Activated CD4-positive, alpha-beta memory T cell treated with anti-CD3 and anti-CD28 coated beads for 36 hours (primary cell): ENCODE data around the gene ATXN7L2. TPM values are rescaled to one million over a fixed set of nuclear protein-coding genes. Genes with fewer than 3 reads are reported as not detected.
"Not testable (repeated sequence)": the region's sequence is repeated elsewhere in the genome, so short reads cannot be mapped to it uniquely, and the experiment has no call there.

ENCODE experiments used
- CTCF ChIA-PET: fragments of 350-600 bp; sonication (Branson Sonifier 250); formaldehyde crosslinking; loops from one replicate; lab custom pipeline; 2021; ENCODE audit warnings: antibody characterized with exemption, inconsistent platforms; lab: Charles Lee
- POLR2A ChIA-PET: fragments of 350-600 bp; sonication (Branson Sonifier 250); formaldehyde crosslinking; loops from one replicate; lab custom pipeline; 2021; ENCODE audit warnings: antibody characterized with exemption; lab: Charles Lee
- DNase-seq: peaks from one replicate; pipeline ENCODE4 v3.0.0-alpha.2; 2020
- H3K27ac Mint-ChIP-seq: one replicate; pipeline ENCODE4 v1.8.0; 2021; ENCODE audit warnings: mixed read lengths
- H3K27me3 Mint-ChIP-seq: one replicate; pipeline ENCODE4 v1.8.0; 2021; ENCODE audit warnings: mixed read lengths
- H3K36me3 Mint-ChIP-seq: one replicate; pipeline ENCODE4 v1.8.0; 2021; ENCODE audit warnings: mixed read lengths
- H3K4me1 Mint-ChIP-seq: one replicate; pipeline ENCODE4 v1.8.0; 2021; ENCODE audit warnings: low read depth, mixed read lengths
- H3K4me3 Mint-ChIP-seq: one replicate; pipeline ENCODE4 v1.8.0; 2021; ENCODE audit warnings: mild to moderate bottlenecking, mixed read lengths
- H3K9me3 Mint-ChIP-seq: one replicate; pipeline ENCODE4 v1.8.0; 2021; ENCODE audit warnings: mixed read lengths
- intact Hi-C: fragments of 100-400 bp; cut with micrococcal nuclease; formaldehyde crosslinking; loops from one replicate; pipeline ENCODE4 v1.15.1; 2023
- total RNA-seq, 2 experiments: library from RNA; stranded (reverse); gene quantifications; one replicate each; pipeline ENCODE4 v1.2.3, GENCODE V29; 2021

Gene ATXN7L2
- total RNA-seq, 2 experiments from 2014 or later, result 10.7 to 11.1 TPM

DNA sequence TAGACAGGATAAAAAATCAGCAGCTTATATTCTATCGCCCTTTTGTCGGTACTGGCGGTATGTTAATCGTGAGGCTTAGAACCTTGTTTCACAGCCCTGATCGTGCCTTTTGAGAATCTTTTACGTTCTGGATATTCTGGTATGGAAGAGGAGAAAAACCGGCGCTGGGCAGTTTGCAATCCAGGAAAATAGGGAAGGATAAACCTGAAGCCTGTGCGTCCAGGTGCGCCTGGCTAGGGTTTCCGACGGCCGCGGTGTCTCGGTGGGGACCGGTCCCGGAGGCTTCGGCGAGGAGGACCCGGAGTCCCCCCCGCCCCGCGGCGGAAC, 17.6 kb upstream of the ATXN7L2 start:
- intact Hi-C loops, result loop anchor here (5.0 kb wide), 1 partner anchor 39 kb away; the partner anchor contains the start of gene PSMA5
- Mint-ChIP-seq H3K36me3 (no peaks in the 10 kb centered on the region), H3K27ac (no peak overlapping the region), H3K4me3 (no peak overlapping the region), H3K4me1 (peaks cover 3% of the 10 kb centered on the region), H3K9me3 (no peaks in the 10 kb centered on the region), H3K27me3 (peaks cover 50% of the 10 kb centered on the region)
- no peak for DNase-seq
- ChIA-PET CTCF (no interaction called here), POLR2A (no interaction called here)

DNA sequence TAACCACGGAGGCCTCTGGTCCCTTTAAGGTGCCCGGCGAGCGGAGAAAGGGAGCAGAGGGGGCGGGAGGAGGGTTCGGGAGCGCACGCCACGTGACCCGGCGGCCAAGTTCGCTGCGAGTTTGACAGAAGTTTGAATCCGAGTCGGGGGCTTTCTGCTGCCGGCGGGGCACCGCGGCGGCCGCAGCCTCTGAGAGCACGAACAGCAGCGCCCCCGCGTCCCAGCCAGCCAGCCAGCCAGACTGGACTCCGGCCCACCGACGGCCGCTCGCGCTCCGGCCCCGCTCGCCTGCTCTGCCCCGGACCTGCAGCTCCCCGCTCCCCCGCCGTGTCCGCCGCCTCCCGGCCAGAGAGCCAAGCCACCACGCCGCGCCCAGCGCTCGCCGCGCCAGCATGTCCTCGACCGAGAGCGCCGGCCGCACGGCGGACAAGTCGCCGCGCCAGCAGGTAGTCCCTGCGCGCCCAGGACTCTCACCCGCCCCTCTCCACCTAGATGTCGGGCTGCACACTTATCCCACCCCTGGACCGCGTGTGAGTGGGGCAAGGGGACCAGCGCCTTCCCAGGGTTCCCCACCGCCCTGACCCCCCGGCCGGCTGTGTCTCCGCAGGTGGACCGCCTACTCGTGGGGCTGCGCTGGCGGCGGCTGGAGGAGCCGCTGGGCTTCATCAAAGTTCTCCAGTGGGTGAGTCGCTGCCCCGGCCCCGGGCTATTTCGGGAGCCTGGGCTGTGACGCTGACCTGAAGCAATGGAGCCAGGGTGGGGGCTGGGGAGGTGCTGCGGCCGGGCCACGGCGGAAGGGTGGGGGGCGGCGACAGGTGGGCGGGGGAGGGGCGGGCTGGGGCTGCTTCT, 17.0 kb upstream of the ATXN7L2 start, which contains the start of gene SYPL2:
Gene SYPL2, plus strand, starts transcription at position 95 of the 849 bp plus-strand sequence. Its CDS starts 298 bp downstream, at position 393.
- CTCF ChIA-PET, result no interaction called here
- POLR2A ChIA-PET, result no interaction called here

DNA sequence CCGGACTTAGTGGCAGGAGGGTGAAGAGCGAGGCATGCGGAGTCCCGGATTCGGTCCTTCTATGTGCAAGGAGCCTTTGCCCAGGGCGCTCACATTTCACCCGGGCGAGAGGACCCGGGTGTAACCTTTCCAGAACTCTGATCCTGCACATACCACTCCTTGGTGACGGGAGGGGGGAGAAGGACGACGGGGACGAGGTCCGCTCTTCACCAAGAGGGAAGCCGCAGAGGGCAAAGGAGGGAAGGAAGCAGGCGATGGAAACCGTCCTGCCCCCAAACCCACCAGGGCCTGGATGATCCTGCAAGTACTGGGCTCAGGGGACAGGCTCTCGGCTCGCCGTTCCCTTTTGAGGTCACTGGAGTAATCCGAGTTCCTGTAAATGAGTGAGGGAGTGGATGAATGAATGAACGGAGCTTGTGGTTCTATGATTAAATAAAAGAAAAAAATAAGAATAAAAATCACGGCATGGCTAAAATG, 16.4 kb upstream of the ATXN7L2 start:
- Mint-ChIP-seq H3K4me1 (peaks cover 3% of the 10 kb centered on the region), H3K27ac (no peak overlapping the region), H3K27me3 (peaks cover 50% of the 10 kb centered on the region), H3K4me3 (no peak overlapping the region), H3K36me3 (no peaks in the 10 kb centered on the region), H3K9me3 (no peaks in the 10 kb centered on the region)
- POLR2A ChIA-PET, result interaction anchor here (0.7 kb wide), 1 partner anchor 17 kb away, joined by 3 read pairs; the partner anchor contains the start of gene ATXN7L2
- DNase-seq, result no peak
- CTCF ChIA-PET, result interaction anchor here (0.6 to 1.2 kb wide), 2 partner anchors 27 to 62 kb away, joined by 3 read pairs; partner anchors contain the start of gene CYB561D1
- intact Hi-C loops, result loop anchor here (5.0 kb wide), 1 partner anchor 40 kb away; the partner anchor contains the start of gene PSMA5

More for the DNA sequence above, 17.0 kb upstream of the ATXN7L2 start, which contains the start of gene SYPL2:
- H3K27ac Mint-ChIP-seq, result no peak within 1 kb of the TSS
- H3K9me3 Mint-ChIP-seq, result no peaks in the 10 kb centered on the region
- peak; percentile 34 for DNase-seq
- intact Hi-C loops, result loop anchor here (5.0 kb wide), 1 partner anchor 39 kb away; the partner anchor contains the start of gene PSMA5
- H3K4me3 Mint-ChIP-seq, result peak within 1 kb of the TSS; percentile 32
- H3K27me3 Mint-ChIP-seq, result peaks cover 48% of the 10 kb centered on the region
- H3K4me1 Mint-ChIP-seq, result peaks cover 3% of the 10 kb centered on the region
- H3K36me3 Mint-ChIP-seq, result no peaks in the 10 kb centered on the region

DNA sequence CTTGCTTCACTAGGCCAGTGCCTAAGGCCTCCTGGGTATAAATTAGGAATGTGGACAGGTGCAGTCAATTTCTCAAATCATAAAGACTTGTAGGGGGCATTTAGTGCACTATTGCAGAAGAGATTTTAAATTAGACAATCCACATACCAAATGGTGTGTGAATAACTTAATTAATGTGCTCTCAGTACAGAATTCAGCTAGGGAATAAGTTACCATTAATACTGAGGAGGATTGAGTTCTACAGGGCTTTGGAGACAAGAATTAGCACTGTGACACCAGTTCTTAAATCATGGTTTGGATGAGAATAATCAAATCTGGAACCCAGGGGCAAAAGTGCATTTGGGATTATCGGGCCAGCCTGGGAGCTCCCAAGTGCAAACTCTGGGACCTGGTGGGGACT, 15.6 kb upstream of the ATXN7L2 start:
- no peaks in the 10 kb centered on the region for H3K36me3 Mint-ChIP-seq
- ChIA-PET POLR2A (interaction anchor here (0.7 to 0.8 kb wide), 2 partner anchors 15 to 16 kb away, joined by 3 read pairs; partner anchors contain the start of gene ATXN7L2), CTCF (interaction anchor here (0.6 to 1.2 kb wide), 2 partner anchors 26 to 62 kb away, joined by 3 read pairs; partner anchors contain the start of gene CYB561D1)
- no peak overlapping the region for H3K27ac Mint-ChIP-seq
- H3K27me3 Mint-ChIP-seq, result peaks cover 47% of the 10 kb centered on the region
- no peaks in the 10 kb centered on the region for H3K9me3 Mint-ChIP-seq
- DNase-seq, result no peak
- peaks cover 3% of the 10 kb centered on the region for H3K4me1 Mint-ChIP-seq
- no peak overlapping the region for H3K4me3 Mint-ChIP-seq
- intact Hi-C loops, result loop anchor here (5.0 kb wide), 1 partner anchor 41 kb away; the partner anchor contains the start of gene PSMA5

DNA sequence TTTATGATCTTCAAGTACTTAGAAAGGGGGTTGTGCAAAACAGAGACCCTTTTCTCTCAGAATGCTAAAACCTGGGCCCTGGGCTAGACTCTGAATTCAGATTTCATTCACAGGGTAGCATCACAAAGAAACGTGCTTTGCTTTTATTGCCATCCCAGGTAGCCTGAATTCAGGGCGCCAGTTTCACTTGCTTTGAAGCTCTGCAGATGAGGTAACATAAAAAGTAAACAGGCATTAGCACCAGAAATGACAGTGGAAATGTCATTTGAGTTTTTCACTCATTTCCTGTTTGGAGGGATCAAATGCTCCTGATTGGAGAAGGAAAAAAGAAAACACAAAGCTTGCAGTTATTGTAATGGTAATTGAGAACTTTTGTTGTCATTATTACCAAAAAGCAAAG, 14.8 kb upstream of the ATXN7L2 start:
- Mint-ChIP-seq H3K4me3 (no peak overlapping the region), H3K27ac (no peak overlapping the region), H3K27me3 (peaks cover 44% of the 10 kb centered on the region), H3K4me1 (peaks cover 3% of the 10 kb centered on the region), H3K36me3 (no peaks in the 10 kb centered on the region), H3K9me3 (no peaks in the 10 kb centered on the region)
- no peak for DNase-seq
- POLR2A ChIA-PET, result interaction anchor here (0.6 to 0.8 kb wide), 2 partner anchors 14 to 255 kb away, joined by 3 read pairs; no protein-coding TSS in a partner anchor
- CTCF ChIA-PET, result interaction anchor here (0.9 to 1.9 kb wide), 3 partner anchors 32 to 68 kb away, joined by 3 to 6 read pairs (median 3); no protein-coding TSS in a partner anchor
- intact Hi-C loops, result loop anchor here (5.0 kb wide), 1 partner anchor 42 kb away; the partner anchor contains the start of gene PSMA5

DNA sequence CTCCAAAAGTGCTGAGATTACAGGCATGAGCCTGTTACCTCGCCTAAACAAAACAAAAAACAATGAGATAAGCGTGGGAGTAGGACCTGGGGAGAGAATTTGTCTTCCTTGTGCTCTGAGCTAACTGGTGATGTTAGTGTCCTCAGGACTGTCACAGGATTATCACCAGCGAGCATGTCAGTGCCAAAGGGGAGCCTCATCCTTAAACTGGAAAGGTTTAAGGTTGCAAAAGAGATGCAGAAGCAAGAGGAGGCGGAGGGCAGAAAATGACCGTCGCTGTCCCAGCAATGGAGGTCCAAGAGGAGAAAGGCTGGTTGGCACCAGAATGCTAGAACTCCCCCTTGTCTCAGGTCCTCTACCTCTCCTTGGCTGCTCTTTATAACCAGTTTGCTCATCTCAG, 13.5 kb upstream of the ATXN7L2 start:
- CTCF ChIA-PET, result interaction anchor here (1.4 to 1.9 kb wide), 2 partner anchors 63 to 191 kb away, joined by 5 to 6 read pairs; no protein-coding TSS in a partner anchor
- intact Hi-C loops, result no loop called here
- Mint-ChIP-seq H3K9me3 (no peaks in the 10 kb centered on the region), H3K27me3 (peaks cover 33% of the 10 kb centered on the region), H3K27ac (no peak overlapping the region), H3K4me1 (peaks cover 3% of the 10 kb centered on the region), H3K36me3 (no peaks in the 10 kb centered on the region), H3K4me3 (no peak overlapping the region)
- DNase-seq, result no peak
- POLR2A ChIA-PET, result no interaction called here

DNA sequence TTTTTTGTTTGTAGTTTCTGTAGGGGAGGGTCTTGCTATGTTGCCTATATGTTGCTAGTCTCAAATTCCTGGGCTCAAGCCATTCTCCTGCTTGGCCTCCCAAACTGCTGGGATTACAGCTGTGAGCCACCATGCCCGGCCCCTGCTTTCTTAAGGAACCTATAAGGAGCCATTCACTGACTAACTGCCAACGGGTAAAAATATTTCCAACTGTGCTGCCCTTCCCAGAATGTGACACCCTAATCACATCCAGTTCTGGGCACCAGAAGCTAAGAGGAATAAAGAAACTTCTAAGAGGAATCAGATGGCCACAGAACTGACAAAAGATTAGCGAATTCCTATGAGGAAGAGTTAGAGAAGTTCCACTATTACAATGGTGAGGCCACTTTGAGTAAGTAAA, 10.9 kb upstream of the ATXN7L2 start:
- H3K4me3 Mint-ChIP-seq, result no peak overlapping the region
- peaks cover 32% of the 10 kb centered on the region for H3K27me3 Mint-ChIP-seq
- intact Hi-C loops, result no loop called here
- H3K9me3 Mint-ChIP-seq, result no peaks in the 10 kb centered on the region
- ChIA-PET POLR2A (no interaction called here), CTCF (no interaction called here)
- no peak for DNase-seq
- no peak overlapping the region for H3K27ac Mint-ChIP-seq
- no peaks in the 10 kb centered on the region for H3K36me3 Mint-ChIP-seq
- H3K4me1 Mint-ChIP-seq, result no peaks in the 10 kb centered on the region

DNA sequence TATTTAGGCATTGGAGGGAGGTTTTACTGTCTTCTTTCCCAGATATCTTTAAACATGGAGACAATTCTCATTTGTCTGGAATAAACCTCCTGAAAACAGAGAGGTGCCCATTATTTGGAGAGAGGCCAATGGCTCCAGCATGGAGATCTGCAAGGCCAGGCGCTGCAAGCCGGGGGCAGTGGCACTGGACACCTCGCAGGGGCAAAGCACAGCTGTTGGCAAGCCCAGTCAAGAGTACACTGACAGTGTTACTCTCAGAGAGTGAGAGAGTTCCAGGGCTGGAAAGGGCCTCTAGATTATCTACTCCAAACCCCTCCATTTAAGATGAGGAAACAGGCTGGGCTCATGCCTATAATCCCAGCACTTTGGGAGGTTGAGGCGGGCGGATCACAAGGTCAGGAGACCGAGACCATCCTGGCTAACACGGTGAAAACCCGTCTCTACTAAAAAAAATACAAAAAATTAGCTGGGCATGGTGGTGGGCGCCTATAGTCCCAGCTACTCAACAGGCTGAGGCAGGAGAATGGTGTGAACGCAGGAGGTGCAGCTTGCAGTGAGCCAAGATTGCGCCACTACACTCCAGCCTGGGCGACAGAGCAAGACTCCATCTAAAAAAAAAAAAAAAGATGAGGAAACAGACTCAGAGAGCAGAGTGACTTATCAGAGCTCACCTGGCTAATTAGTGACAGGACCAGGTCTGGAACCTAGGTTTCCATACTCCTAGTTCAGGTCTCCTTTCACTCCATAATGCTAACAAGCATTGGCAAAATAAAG, 10.2 kb upstream of the ATXN7L2 start:
- H3K27me3 Mint-ChIP-seq, result peaks cover 26% of the 10 kb centered on the region
- intact Hi-C loops, H3K9me3 Mint-ChIP-seq, H3K36me3 Mint-ChIP-seq, POLR2A ChIA-PET, H3K4me1 Mint-ChIP-seq, DNase-seq, H3K27ac Mint-ChIP-seq, H3K4me3 Mint-ChIP-seq: not testable (repeated sequence)
- CTCF ChIA-PET, result interaction anchor here (0.6 to 1.2 kb wide), 2 partner anchors 26 to 59 kb away, joined by 4 read pairs; no protein-coding TSS in a partner anchor

DNA sequence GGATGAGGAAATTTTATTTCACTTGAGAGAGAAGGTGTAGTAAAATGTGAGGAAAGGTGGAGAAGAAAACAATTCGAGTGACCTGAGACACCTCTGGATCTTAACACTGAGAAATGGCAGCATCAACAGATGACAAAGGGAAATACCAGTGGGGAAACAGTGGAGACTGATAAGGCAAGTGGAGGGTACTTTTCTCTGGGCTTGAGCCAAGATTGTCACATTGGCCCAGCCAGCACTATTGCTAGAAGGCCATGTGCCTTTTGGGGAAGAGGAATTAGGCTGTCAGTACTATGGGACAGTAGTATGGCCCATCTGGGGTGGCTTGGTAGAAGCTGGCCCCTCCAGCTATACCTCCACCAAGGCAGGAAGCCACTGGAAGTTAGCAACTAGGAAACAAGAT, 9.0 kb upstream of the ATXN7L2 start:
- no peaks in the 10 kb centered on the region for H3K9me3 Mint-ChIP-seq
- no peak overlapping the region for H3K27ac Mint-ChIP-seq
- no peak for DNase-seq
- peaks cover 26% of the 10 kb centered on the region for H3K27me3 Mint-ChIP-seq
- no peaks in the 10 kb centered on the region for H3K36me3 Mint-ChIP-seq
- intact Hi-C loops, result no loop called here
- no peaks in the 10 kb centered on the region for H3K4me1 Mint-ChIP-seq
- no peak overlapping the region for H3K4me3 Mint-ChIP-seq
- ChIA-PET CTCF (no interaction called here), POLR2A (no interaction called here)

DNA sequence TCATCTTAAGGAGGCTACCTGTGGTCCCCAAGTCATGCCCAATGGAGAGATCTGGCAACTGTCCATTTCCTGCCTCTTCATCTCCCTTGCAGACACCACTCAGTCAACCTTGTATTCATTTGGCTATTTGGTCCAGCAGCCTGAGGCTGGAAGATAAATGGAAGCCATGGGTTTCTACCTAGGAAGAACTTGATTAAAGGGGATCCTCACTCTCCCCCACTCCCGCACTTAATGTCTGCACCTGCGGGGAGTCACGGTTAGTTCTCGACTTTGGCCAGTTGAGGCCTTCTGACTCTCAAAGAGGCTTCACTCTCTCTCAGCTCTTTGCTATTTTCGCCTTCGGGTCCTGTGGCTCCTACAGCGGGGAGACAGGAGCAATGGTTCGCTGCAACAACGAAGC, 8.4 kb upstream of the ATXN7L2 start:
- no peak for DNase-seq
- H3K36me3 Mint-ChIP-seq, result no peaks in the 10 kb centered on the region
- no peak overlapping the region for H3K4me3 Mint-ChIP-seq
- no peaks in the 10 kb centered on the region for H3K9me3 Mint-ChIP-seq
- no peak overlapping the region for H3K27ac Mint-ChIP-seq
- H3K4me1 Mint-ChIP-seq, result no peaks in the 10 kb centered on the region
- peaks cover 22% of the 10 kb centered on the region for H3K27me3 Mint-ChIP-seq
- ChIA-PET CTCF (no interaction called here), POLR2A (no interaction called here)
- intact Hi-C loops, result no loop called here

DNA sequence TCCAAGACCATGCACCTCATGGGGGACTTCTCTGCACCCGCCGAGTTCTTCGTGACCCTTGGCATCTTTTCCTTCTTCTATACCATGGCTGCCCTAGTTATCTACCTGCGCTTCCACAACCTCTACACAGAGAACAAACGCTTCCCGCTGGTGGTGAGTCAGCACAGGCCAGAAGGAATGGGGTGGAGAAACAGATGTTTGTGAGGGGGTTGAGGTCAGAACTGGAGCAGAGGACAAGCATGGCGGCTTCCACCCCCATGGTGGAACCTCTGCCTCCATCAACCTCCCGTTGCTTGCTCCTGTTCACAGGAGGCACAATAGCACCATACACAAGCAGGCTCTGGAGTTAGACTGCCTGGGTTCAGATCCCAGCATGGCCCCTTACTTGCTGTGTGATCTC, 6.9 kb upstream of the ATXN7L2 start:
- intact Hi-C loops, result no loop called here
- Mint-ChIP-seq H3K9me3 (no peaks in the 10 kb centered on the region), H3K4me3 (no peak overlapping the region), H3K4me1 (no peaks in the 10 kb centered on the region), H3K36me3 (no peaks in the 10 kb centered on the region), H3K27ac (no peak overlapping the region), H3K27me3 (peaks cover 12% of the 10 kb centered on the region)
- ChIA-PET POLR2A (no interaction called here), CTCF (interaction anchor here (1.0 kb wide), 1 partner anchor 17 kb away, joined by 3 read pairs; the partner anchor contains the start of gene CYB561D1)
- DNase-seq, result no peak
